Measurements from ENCODE around the gene EXTL1. TPM values are rescaled to one million over a fixed set of nuclear protein-coding genes. Genes with fewer than 3 reads are reported as not detected.

EXTL1 gene
- total RNA-seq, 1 experiment from 2014 or later: not detected

GRCh38 chr1:25991937-25992688 lies 29.5 kb upstream of the EXTL1 start:
- CTCF ChIA-PET: no interaction called here
- Mint-ChIP-seq H3K9me3 (ENCODE audit: low read depth, unreplicated experiment) (no peaks in the 10 kb centered on the region), H3K36me3 (ENCODE audit: insufficient read depth, unreplicated experiment) (peaks cover 4% of the 10 kb centered on the region), H3K27ac (ENCODE audit: unreplicated experiment) (no peak overlapping the region), H3K27me3 (ENCODE audit: unreplicated experiment) (no peaks in the 10 kb centered on the region), H3K4me3 (ENCODE audit: low read depth, unreplicated experiment) (no peak overlapping the region), H3K4me1 (ENCODE audit: low read depth, unreplicated experiment) (no peaks in the 10 kb centered on the region)
- BruUV-seq (replicated peaks): no TSS peak
- no peak for TF ChIP-seq CTCF (IDR thresholded peaks at IDR 0.05; ENCODE audit: unreplicated experiment)
- no peak for DNase-seq
- intact Hi-C loops (cut with micrococcal nuclease; ENCODE audit: unreplicated experiment): no loop called here

- Mint-ChIP-seq H3K4me3 (ENCODE audit: low read depth, unreplicated experiment) (no peak overlapping the region), H3K9me3 (ENCODE audit: low read depth, unreplicated experiment) (no peaks in the 10 kb centered on the region), H3K27me3 (ENCODE audit: unreplicated experiment) (no peaks in the 10 kb centered on the region), H3K36me3 (ENCODE audit: insufficient read depth, unreplicated experiment) (peaks cover 10% of the 10 kb centered on the region), H3K4me1 (ENCODE audit: low read depth, unreplicated experiment) (no peaks in the 10 kb centered on the region), H3K27ac (ENCODE audit: unreplicated experiment) (no peak overlapping the region)
- no TSS peak for BruUV-seq (replicated peaks)
- CTCF ChIA-PET: no interaction called here
- no peak for TF ChIP-seq CTCF (IDR thresholded peaks at IDR 0.05; ENCODE audit: unreplicated experiment)
- DNase-seq: no peak
- intact Hi-C loops (cut with micrococcal nuclease; ENCODE audit: unreplicated experiment): no loop called here
These were observed 28.8 kb upstream of the EXTL1 start for GRCh38 chr1:25992689-25993171.

- DNase-seq: no peak
- Mint-ChIP-seq H3K9me3 (ENCODE audit: low read depth, unreplicated experiment) (no peaks in the 10 kb centered on the region), H3K36me3 (ENCODE audit: insufficient read depth, unreplicated experiment) (peaks cover 16% of the 10 kb centered on the region), H3K4me3 (ENCODE audit: low read depth, unreplicated experiment) (no peak overlapping the region), H3K27ac (ENCODE audit: unreplicated experiment) (no peak overlapping the region), H3K4me1 (ENCODE audit: low read depth, unreplicated experiment) (no peaks in the 10 kb centered on the region), H3K27me3 (ENCODE audit: unreplicated experiment) (no peaks in the 10 kb centered on the region)
- TF ChIP-seq CTCF (IDR thresholded peaks at IDR 0.05; ENCODE audit: unreplicated experiment): no peak
- CTCF ChIA-PET: interaction anchor here (1.1 kb wide), 1 partner anchor 156 kb away, joined by 4 read pairs; no protein-coding TSS in a partner anchor
- intact Hi-C loops (cut with micrococcal nuclease; ENCODE audit: unreplicated experiment): no loop called here
- BruUV-seq (replicated peaks): no TSS peak
These were observed 28.2 kb upstream of the EXTL1 start for GRCh38 chr1:25993197-25993951.

GRCh38 chr1:25994402-25995150 lies 27.0 kb upstream of the EXTL1 start:
- BruUV-seq (replicated peaks): no TSS peak
- H3K4me1 Mint-ChIP-seq (ENCODE audit: low read depth, unreplicated experiment): no peaks in the 10 kb centered on the region
- DNase-seq: no peak
- CTCF ChIA-PET: interaction anchor here (0.6 kb wide), 1 partner anchor 57 kb away, joined by 4 read pairs; no protein-coding TSS in a partner anchor
- peaks cover 19% of the 10 kb centered on the region for H3K36me3 Mint-ChIP-seq (ENCODE audit: insufficient read depth, unreplicated experiment)
- no peaks in the 10 kb centered on the region for H3K27me3 Mint-ChIP-seq (ENCODE audit: unreplicated experiment)
- TF ChIP-seq CTCF (IDR thresholded peaks at IDR 0.05; ENCODE audit: unreplicated experiment): no peak
- intact Hi-C loops (cut with micrococcal nuclease; ENCODE audit: unreplicated experiment): loop anchor here (5.0 kb wide), 2 partner anchors 97 to 157 kb away; no protein-coding TSS in a partner anchor
- no peak overlapping the region for H3K4me3 Mint-ChIP-seq (ENCODE audit: low read depth, unreplicated experiment)
- H3K27ac Mint-ChIP-seq (ENCODE audit: unreplicated experiment): no peak overlapping the region
- no peaks in the 10 kb centered on the region for H3K9me3 Mint-ChIP-seq (ENCODE audit: low read depth, unreplicated experiment)
